ENCODE measurements around the gene ERO1B.
"Not testable (repeated sequence)": the region's sequence is repeated elsewhere in the genome, so short reads cannot be mapped to it uniquely, and the experiment has no call there.

Gene ERO1B

GRCh38 chr1:236242568-236242967, 39.2 kb downstream of the ERO1B start:
- DNase-seq, result no peak

- no peak for DNase-seq
Measured at GRCh38 chr1:236240675-236241074, 41.1 kb downstream of the ERO1B start.

- DNase-seq, result no peak
Measured at GRCh38 chr1:236239092-236239585, 42.6 kb downstream of the ERO1B start.

DNA sequence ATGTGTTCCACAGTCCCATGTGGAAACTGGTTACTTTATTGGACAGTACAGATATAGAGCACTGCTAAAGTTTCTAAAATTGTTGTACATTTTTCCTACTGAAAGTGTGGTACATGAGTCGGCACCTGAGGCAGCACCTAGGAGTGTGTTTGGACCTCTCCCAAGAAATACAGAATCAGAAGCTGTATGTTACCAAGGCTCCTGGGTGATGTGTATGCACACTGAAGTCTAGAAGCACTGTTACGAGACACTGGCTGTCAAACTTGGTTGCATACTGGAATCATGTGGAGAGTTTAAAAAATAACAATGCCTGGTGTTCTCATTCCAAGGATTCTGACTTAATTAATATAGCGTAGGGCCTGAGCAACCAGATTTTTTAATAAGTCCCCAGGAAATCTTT, 46.6 kb downstream of the ERO1B start:
- DNase-seq, result no peak

GRCh38 chr1:236228411-236228810, 53.3 kb downstream of the ERO1B start:
- DNase-seq, result no peak

GRCh38 chr1:236222632-236223031, 59.1 kb downstream of the ERO1B start:
- DNase-seq, result no peak

- DNase-seq, result no peak
Measured at GRCh38 chr1:236220473-236220872, 61.3 kb downstream of the ERO1B start.

- DNase-seq, result no peak
Measured at GRCh38 chr1:236214761-236215160, 67.0 kb downstream of the ERO1B start.

GRCh38 chr1:236213534-236213933, 68.2 kb downstream of the ERO1B start:
- DNase-seq, result no peak

DNA sequence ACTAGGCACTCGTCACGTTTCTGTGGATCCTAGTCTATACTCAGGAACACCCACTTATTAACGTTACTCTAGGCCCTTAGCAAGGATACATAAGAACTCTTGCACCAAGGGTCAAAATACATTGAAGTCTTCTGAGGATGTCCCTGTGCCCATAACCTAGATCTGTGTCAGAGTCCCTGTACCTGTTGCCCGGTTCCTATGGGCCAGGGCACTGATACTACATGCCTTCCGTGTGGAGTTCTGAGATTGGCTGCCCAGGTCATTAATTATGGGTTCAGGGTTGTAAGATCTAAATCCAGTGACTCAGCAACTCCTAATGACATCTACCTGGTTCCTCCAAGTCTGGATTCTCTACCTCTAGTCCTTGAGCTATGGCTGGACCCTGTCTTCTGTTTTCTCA, 69.9 kb downstream of the ERO1B start:
- DNase-seq, result no peak

DNA sequence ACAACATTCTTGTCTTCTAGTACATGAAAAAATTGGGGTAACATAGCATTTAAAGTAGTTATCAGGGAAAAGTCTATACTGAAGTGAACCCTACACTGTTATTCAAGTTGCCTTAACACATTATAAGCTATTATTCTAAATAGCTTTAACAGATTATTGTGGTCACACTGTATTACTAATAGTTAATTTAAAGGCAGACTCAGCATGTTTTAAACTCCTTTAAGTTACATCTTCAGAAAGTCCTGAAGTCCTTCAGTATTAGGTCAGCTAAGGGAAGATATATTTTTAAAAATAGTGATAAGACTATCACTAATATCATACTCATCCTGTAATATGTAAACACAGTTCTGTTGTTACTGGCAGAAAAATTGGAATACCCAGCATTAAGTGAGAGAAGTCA, 72.0 kb downstream of the ERO1B start:
- no peak for DNase-seq

DNA sequence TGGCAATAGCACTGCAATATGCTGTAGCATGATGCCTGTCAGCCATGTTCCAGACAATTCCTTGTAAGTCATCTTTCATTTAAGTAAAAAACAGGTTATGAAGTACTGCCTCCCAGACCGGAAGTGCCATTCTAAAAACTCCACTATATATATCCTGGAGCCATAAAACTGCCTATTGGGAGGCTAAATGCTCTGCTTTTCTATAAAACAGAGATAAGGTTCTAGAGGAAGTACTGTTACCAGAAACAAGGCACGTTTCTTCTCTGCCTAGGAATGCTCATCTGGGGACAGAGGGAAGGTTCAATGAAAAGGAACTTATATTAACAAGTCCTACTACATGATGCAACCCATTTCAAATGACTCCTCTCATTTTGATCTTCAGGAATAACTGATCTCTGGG, 72.6 kb downstream of the ERO1B start:
- no peak for DNase-seq

DNA sequence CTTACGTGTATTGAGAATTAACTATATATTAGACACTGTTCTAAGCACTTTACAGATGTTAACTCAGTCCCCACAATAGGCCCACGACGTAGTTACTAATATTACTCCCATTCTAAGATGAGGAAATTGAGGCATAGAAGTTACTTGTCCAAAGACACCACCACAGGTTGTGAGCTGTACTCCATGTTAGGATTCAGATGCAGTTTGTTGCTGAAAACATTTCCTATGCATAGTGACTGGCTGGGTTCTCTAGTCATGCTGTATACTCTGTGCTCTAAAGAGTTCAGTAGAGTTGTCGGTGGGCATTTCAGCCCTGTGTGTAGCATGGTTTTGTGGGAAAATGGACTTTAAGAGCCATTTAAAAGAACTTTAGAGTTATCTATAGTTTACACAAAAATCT, 74.2 kb downstream of the ERO1B start:
- DNase-seq, result no peak

GRCh38 chr1:236207121-236207520, 74.6 kb downstream of the ERO1B start:
- DNase-seq, result no peak

GRCh38 chr1:236206548-236206947, 75.2 kb downstream of the ERO1B start:
- no peak for DNase-seq

GRCh38 chr1:236204656-236205055, 77.1 kb downstream of the ERO1B start:
- no peak for DNase-seq

DNA sequence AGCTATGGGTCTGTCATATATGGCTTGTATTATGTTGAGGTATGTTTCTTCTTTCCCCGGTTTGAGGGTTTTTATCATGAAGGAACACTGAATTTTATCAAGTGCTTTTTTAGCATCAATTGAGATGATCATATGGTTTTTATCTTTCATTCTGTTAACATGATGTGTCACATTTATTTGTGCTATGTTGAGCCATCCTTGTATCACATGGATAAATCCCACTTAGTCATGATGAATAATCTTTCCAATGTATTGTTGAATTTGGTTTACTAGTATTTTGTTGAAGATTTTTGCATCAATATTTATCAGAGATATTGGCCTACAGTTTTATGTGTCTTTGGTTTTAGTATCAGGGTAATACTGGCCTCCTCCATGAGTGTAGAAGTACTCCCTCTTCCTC, 77.7 kb downstream of the ERO1B start:
- no peak for DNase-seq

GRCh38 chr1:236201786-236202185, 80.0 kb downstream of the ERO1B start:
- no peak for DNase-seq

- no peak for DNase-seq
Measured at GRCh38 chr1:236200925-236201324, 80.8 kb downstream of the ERO1B start.

- DNase-seq, result no peak
Measured at GRCh38 chr1:236193184-236193583, 88.6 kb downstream of the ERO1B start.

GRCh38 chr1:236188084-236188483, 93.7 kb downstream of the ERO1B start:
- not testable (repeated sequence) for DNase-seq

DNA sequence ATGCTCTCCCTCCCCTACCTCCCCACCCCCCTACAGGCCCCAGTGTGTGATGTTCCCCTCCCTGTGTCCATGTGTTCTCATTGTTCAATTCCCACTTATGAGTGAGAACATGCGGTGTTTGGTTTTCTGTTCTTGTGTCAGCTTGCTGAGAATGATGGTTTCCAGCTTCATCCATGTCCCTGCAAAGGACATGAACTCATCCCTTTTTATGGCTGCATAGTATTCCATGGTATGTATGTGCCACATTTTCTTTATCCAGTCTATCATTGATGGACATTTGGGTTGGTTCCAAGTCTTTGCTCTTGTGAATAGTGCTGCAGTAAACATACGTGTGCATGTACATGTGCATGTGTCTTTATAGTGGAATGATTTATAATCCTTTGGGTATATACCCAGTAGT, 95.3 kb downstream of the ERO1B start:
- DNase-seq, result not testable (repeated sequence)

GRCh38 chr1:236185687-236186086, 96.1 kb downstream of the ERO1B start:
- DNase-seq, result no peak

DNA sequence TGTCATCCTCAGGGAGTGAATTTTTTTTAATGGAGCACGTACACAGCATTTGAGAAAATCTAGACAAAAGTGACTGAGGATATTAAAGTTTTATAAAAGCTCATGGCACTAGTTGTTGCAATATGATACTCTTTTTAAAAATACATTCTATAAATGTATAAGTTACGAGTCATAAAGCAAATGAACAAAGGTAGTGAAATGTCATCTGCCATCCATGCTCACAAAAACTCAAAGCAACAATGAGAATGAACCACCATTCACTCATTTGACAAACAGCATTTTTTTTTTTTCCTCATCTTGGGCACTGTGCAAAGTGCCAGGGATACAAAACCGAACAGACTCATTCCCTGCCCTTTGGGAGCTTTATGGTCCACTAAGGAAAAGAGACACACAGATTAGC, 100.7 kb downstream of the ERO1B start:
- DNase-seq, result no peak

DNA sequence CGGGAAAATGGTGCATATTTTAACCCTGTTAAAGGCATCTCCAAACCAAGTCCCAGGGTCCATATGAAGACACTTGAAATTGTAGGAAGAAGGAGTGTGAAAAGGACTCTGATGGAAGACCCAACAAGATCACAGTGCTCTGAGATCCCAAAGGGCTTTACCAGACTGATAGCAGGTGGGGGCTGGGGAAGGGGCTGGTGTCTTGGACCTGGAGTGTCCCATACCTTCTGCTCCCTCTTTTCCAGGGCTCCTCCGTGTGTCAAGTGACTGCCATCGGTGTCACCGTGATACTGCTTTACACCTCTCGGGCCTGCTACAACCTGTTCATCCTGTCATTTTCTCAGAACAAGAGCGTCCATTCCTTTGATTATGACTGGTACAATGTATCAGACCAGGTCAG, 102.1 kb downstream of the ERO1B start:
- DNase-seq, result no peak

Data from activated CD4-positive, CD25-positive, alpha-beta regulatory T cell treated with anti-CD3 and anti-CD28 coated beads, Interleukin-2, amount 50 U/mL, for 72 hours (primary cell).